ENCODE measurements around the gene MARK3.
A peak's percentile ranks its signal among the peaks of the same experiment; 100 is the strongest.

Gene MARK3

GRCh38 chr14:103377522-103378037 is 7.6 kb upstream of the MARK3 start:
- TF ChIP-seq CTCF (IDR thresholded peaks at IDR 0.05; ENCODE audit: low read depth, low read length) = no peak
- in situ Hi-C loops (cut with HindIII; ENCODE audit: low sequenced_read_pairs) = no loop called here
- no peak for DNase-seq (ENCODE audit: low read depth, low spot score)
- no peak overlapping the region for H3K4me3 ChIP-seq (ENCODE audit: low read depth, low read length)

- no peak for DNase-seq (ENCODE audit: low read depth, low spot score)
- in situ Hi-C loops (cut with HindIII; ENCODE audit: low sequenced_read_pairs) = no loop called here
- H3K4me3 ChIP-seq (ENCODE audit: low read depth, low read length) = no peak overlapping the region
- TF ChIP-seq CTCF (IDR thresholded peaks at IDR 0.05; ENCODE audit: low read depth, low read length) = no peak
Measured at GRCh38 chr14:103378038-103378854, 7.0 kb upstream of the MARK3 start.

GRCh38 chr14:103380719-103381377 is 4.4 kb upstream of the MARK3 start:
- TF ChIP-seq CTCF (IDR thresholded peaks at IDR 0.05; ENCODE audit: low read depth, low read length) = no peak
- H3K4me3 ChIP-seq (ENCODE audit: low read depth, low read length) = no peak overlapping the region
- DNase-seq (ENCODE audit: low read depth, low spot score) = no peak
- in situ Hi-C loops (cut with HindIII; ENCODE audit: low sequenced_read_pairs) = no loop called here

GRCh38 chr14:103382376-103382775 is 2.8 kb upstream of the MARK3 start:
- TF ChIP-seq CTCF (IDR thresholded peaks at IDR 0.05; ENCODE audit: low read depth, low read length) = no peak
- no peak overlapping the region for H3K4me3 ChIP-seq (ENCODE audit: low read depth, low read length)
- in situ Hi-C loops (cut with HindIII; ENCODE audit: low sequenced_read_pairs) = no loop called here
- no peak for DNase-seq (ENCODE audit: low read depth, low spot score)

GRCh38 chr14:103384450-103385151 is 614 bp upstream of the MARK3 start:
- peak overlapping the region; percentile 98 for H3K4me3 ChIP-seq (ENCODE audit: low read depth, low read length)
- in situ Hi-C loops (cut with HindIII; ENCODE audit: low sequenced_read_pairs) = no loop called here
- no peak for TF ChIP-seq CTCF (IDR thresholded peaks at IDR 0.05; ENCODE audit: low read depth, low read length)
- DNase-seq (ENCODE audit: low read depth, low spot score) = no peak

- no peak for TF ChIP-seq CTCF (IDR thresholded peaks at IDR 0.05; ENCODE audit: low read depth, low read length)
- in situ Hi-C loops (cut with HindIII; ENCODE audit: low sequenced_read_pairs) = no loop called here
Measured at GRCh38 chr14:103385929-103386712, 906 bp downstream of the MARK3 start.

More at GRCh38 chr14:103385929-103386712, 906 bp downstream of the MARK3 start:
- peak overlapping the region; percentile 98 for H3K4me3 ChIP-seq (ENCODE audit: low read depth, low read length)
- DNase-seq (ENCODE audit: low read depth, low spot score) = peak; percentile 26
